GM21390 (cell line): Measurements from ENCODE around the gene DIDO1.
"Not testable (repeated sequence)": the region's sequence is repeated elsewhere in the genome, so short reads cannot be mapped to it uniquely, and the experiment has no call there.

ENCODE experiments used
- ATAC-seq: cut with Tn5 transposase; IDR thresholded peaks from one replicate; pipeline ENCODE4 v1.9.1; 2021; ENCODE audit not compliant: unreplicated experiment

DIDO1 gene

DNA sequence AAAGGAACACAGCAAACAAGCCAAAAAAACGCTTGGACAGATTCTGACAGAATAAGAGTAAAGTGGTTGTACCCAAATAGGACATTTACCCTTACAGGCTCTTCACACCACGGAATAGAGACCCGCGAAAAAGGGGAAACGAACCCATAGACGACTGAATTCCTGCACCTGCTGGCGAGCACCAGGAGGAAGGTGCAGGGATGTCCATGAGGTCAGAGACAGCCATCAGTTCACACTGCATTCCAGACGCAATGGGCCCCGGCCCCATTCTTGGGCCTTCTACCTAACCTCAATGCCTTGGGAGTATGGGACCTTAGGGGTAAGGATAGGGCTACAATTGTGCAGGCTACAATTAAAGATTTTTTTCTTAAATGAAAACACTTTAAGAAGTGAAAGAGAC is 5.2 kb upstream of the DIDO1 start:
- ATAC-seq = no peak

DNA sequence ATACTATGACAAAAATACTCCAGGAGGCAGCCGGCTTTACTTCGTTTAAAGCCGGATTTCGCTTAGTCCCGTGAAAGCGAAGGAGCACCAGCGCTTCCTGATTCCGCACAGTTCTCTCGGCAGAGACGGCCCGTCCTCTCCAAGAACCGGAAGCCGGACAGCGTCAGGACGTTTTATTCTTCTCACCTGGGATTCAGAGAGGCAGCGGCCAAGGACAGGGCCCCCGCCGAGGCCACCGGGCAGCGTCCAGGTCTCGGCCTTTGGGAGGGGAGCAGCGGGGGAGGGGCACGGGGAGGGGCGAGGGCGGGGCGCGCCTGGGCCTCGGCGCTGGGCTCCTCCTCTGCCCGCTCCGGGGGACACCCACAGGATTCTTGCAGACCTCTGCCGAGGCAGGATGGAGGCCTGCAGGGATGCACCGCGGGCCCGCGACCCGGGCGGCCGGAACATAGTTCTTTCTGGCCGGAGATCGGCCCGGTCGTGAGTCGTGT is 2.8 kb upstream of the DIDO1 start:
- ATAC-seq = peak; percentile 30

DNA sequence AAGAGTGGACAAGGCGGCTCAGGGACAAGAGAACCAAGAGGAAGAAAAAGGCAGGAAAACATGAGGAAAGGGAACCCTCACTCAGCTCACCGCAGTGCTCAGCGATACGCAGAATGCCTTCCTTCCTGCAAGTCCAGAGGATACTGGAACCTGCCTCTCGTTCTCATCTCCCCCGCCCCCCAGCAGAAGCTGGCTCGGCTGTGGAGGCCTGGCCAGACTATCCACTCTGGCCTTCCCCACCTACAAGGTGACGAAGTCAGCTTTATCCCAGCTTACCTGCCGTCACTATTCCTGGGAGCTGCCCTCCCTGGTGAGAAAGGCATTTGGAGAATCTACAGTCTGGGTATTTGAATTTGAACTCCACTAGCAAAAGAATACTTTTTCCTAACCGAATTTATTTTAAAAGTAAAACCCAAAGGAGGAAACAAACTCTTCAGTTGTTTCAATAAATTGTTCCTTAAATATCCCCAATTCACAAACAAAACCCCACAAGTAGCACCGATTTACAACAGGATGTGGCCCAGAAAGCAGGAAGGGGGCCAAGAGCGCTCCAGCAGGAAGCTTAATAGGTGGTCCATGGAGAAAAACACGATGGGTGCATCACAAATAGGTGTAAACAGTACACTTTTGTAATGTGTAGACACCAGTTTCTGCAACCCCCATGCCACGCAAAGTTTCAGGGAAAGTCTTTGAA is 2.1 kb upstream of the DIDO1 start:
- ATAC-seq = no peak

DNA sequence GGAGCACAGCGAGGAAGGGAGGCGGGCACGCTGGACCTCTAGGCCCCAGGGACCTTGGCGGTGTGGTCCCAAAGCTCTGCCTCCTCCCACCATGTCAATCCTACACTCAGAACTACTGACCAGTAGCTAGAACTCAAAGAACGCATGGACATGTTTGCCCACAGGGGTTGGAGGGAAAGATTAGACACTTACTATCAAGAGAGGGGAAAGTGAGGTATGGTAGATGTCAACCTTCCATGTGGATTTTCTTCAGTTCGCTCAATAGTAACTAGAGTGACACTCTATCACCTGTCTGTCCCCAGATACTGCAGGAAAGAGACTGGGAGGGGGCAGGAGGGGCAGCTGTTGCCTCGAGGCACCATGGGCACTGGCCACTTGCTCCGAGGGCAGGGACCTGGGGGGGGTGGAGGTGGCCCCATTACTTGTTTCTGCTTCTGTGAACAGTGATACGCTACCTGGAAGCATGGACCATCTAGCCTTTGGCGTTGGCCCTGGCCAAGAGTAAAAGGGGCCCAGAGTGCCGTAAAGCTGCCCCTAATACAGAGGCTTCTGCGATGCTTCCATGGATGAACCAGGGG is 912 bp upstream of the DIDO1 start:
- ATAC-seq = no peak

DNA sequence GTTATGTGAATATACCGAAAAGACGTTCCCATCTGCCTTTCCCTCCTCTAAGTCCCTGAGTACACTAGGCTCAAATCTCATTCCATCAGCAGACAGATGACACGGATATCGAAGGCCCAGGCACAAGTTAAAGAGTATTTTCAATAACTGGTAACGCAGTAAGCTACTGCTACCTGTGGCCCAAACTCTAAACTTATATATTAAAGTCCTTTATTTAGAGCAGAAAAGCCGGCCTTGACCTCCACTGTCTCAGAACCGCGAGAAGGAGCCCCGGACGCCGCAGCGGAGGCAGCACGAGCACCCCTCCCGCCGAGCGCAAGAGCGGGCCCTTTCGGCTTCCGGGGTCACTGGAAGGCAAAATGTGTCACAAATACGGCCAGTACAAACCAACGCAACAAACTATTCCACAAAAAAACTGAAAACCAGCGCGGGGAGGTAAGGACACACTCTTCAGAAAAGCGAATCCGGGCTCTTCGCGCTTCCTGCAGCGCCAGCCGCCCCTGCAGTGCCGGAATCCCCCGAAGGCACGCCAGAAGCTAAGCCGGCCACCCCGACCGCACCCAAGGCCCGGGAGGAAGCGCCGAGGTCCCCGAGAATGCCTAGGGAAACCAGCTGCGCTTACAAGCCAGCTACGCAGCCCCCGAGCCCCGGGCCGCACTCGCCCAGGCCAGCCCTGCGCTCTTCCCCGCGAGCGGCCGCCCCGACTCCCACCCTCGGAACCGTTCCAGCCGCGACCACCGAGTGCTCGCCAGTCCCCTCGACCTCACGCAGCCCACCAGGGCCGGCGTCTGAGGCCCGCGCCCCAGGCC is 681 bp downstream of the DIDO1 start:
- ATAC-seq = peak; percentile 10

DNA sequence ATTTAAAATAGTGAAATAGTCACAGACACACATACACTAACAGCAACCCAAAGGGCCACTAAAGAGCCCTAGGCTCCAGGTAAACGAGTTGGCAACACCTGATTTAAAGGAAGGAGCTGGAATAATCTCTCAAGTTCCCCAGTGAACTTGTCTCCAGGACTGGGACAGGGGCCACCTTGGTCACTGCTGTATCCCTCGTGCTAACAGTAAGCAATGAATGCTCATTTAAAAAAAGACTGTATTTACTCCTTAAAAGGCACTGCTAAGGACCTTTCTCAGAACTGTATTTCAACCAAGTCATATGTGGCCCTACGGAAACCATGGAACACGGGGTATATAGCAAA is 1.3 kb downstream of the DIDO1 start:
- ATAC-seq = no peak

DNA sequence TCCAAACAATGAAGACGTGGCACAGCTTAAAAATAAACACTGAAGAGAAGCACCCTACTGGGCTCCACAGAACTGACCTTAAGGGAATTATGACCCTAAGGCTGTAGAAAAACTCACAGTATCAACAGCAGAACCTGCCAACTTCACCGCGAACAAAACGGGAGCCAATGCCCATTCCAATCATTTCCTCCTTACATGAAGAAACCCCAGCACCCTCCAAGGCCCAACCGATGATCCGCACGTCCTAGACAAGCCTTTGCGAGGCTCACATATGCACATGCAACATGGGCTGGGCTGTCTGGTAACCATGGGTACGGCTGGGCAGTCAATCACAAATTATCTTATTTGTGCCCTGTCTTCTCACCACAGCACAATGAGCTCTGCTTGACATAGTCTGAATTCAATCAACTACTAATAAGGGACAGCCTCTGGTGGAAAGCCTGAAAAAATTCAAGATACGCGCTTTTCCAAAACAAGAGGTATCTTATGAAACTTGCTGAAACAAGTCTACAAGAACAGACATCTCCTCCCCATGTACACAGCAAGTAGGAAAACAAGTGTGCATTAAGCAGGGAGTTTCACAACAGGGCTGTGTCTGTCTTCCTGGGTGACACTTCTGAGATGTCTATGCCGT is 1.7 kb downstream of the DIDO1 start:
- no peak for ATAC-seq

DNA sequence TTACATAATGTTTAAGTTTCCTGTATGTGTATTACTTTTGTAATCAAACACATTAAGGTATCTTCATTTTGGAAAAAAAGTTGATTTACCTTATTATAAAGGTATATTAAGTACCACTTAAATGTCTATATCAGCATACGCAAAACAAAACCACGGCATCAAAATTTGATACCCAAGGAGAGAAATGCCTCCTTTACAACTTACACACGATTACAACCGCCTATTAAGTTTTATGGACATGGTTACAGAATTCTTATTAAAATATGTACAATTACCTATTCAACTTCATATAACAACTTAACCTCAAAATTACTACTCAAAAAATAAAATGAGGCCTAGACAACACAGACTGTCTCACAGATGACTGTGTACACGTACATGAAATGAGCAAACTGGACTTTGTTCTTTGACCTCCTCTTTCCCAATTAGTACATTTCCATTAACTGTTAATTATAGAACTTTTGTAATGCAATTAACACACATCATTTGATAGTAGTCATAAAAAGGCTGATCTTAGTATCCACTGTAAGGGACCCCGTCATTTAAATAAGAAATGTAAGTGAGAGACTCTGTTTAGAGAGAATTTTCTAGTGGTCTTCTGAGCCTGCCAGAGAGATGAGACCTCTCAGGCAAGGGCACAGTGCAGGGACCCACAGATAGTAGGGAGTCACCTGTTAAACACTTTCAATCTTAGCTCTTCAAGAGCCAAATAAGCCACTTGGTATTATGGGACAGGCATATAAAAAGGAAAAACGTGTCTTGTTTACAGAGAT is 2.5 kb downstream of the DIDO1 start:
- no peak for ATAC-seq

DNA sequence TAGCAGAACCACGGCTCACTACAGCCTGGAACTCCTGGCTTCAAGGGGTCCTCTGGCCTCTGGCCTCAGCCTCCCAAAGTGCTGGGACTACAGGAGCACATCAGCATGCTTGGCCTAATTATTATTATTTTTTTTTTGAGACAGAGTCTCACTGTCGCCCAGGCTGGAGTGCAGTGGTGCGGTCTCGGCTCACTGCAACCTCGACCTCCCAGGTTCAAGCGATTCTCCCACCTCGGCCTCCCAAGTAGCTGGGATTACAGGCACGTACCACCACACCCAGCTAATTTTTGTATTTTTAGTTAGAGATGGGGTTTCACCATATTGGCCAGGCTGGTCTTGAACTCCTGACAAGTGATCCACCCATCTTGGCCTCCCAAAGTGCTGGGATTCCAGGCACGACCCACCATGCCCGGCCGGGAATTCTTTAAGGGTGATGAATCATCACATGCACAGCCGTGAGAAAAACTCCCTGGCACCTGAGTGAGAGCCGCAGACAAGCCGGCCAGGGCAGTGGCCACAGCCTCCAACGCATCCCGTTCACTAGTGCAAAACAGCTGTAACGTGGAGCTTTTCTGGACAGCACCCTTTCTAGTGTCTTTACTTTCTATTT is 3.1 kb downstream of the DIDO1 start:
- ATAC-seq = not testable (repeated sequence)

DNA sequence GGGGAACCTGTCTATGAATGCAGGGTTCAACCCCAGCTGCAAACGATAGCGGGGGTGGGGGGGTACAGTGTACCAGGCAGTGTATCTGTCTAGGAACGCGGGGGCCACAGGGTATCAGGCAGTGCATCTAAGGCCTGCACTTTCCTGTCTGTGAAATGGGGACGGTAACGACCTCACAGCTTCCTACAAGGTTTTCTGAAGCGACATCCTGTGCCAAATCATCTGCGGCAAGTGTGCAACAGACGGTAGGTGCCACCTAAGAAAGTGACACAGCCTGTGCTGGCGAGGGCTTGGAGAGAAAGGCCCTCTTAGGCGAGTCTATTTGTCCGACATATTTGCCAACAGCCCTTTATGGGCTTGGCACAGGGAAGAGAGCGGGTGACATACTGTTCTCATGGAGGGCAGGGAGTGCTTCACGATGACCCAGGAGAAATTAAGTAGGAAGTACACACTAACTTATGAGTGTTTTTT is 3.8 kb downstream of the DIDO1 start:
- no peak for ATAC-seq

DNA sequence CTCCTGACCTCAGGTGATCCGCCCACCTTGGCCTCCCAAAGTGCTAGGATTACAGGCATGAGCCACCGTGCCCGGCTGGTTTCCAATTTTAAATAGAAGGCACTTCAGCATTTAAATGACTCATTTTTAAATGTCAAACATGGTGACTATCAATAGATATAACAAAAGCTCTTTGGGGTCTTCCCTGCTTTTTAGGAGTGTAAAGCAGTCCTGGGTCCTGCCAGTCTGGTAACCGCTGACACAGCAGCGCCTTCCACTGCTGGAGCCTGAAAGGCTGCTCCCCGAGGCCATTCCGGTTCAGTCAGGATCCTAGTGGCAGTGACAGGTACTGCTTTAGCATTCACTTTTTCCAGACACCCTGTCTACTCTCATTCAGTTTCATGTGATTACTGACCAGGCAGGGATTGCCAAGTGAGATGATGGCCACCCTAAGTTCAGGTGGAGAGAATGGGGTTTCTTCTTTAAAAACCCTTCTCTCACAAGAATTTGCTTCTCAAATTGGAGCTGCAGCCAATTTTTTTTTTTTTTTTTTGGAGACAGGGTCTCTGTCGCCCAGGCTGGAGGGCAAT is 5.1 kb downstream of the DIDO1 start:
- ATAC-seq = no peak

DNA sequence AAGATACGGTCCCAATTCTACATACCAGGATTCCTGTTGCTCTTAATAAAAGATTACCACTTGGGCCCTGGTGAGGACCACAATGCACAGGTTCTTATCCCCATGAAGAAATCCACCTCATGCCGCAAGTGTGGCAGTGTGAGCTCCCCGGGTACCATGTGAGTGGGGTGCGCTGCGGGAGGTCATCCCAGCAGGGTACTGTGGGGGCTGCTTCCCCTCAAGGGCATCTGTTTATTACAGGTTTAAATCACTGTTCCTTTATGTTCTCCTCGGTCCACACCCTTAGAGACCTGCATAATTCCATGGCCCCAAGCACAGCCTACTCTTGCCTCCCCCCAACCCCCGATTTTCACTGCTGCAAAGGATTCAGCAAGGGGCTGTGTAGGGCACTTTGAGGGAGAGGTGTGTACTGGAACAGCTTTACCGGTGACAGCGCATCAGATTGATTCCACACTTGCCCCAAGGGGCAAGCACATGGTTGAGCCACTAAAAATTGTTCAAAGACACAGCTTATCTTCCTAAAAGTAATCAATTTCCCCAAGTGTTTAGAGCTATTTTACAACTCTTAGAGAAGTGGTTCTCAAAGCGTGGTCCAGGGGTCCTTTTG is 6.2 kb downstream of the DIDO1 start:
- ATAC-seq = no peak

DNA sequence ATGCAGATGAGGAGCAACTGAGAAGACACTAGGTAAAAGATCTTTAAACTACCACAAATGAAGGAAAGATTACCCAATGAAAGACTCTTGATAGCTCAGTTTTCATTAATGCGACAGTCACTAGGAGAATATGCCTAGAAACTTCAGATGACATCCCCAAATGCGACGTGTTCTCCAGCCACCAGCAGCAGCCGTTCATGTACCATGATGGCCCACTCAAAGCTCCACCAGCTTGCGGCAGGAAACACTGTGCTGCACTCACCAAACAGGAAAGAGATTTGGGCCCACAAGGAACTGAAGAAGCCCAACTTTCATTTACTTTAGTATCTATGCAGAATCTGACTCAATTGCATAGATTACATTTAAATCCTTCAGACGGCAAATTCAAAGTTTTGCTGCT is 7.5 kb downstream of the DIDO1 start:
- no peak for ATAC-seq

DNA sequence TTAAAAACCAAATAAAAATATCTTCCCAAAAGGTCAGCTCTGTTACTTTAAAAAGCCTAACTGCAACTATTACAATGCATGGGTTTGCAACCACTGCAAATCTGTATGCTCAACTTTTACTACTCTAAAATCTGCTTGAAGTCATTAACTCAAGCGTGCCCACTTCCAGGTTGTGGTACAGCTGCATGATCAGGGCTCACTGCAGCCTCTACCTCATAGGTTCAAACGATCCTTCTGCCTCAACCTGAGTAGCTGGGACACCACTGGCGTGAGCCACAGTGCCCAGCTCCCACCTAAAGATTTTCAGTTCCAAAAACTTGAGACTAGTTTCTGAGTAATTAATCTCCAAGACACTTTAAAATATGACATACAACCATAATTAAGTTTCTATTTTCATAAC is 8.2 kb downstream of the DIDO1 start:
- no peak for ATAC-seq

DNA sequence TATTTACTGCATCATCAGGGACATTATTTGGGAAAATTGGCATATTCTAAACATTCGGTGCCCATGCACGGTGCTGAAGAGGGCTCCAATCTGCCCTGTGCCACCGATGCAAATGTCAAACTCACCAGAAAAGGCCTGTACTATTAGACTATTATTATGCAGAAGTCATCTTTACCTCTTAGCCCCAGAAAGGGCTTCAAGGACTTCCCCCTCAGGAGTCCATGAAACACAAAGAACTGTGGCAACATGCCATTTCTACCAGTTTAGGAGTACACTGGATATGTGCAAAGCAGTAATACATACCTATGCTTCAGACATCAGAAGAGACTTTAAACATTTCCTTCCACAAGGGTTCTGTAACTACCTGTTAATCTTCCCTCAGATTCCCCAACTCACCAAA is 8.6 kb downstream of the DIDO1 start:
- no peak for ATAC-seq

DNA sequence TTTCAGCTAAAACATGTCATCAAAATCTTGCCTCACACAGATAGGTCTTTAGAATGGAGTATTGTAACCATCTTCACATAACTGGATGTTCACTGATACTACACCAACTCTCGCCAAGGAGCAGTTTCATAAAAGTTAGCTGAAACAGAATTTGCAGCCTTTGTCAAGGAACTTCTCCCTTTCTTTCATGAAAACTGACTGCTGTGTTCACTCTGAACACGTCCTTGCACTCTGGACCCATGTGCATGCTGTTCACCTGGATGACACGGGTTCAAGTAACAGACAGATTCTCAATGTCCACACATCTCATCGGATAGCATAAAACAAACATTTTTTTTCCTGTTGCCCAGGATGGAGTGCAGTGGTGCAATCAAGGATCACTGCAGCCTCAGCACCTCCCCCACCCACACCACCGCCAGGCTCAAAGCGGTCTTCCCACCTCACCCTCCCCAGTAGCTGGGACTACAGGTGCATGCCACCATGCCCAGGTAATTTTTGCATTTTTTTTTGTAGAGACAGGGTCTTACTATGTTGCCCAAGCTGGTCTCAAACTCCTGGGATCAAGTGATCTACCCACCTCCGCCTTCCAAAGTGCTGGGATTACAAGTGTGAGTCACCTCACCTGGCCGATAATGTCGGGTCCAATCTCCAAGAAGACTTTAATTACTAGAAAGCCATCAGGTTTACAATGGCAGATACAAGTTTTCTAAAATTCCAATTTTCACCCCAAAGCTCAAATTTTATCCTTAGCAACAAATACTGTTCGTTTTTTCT is 9.4 kb downstream of the DIDO1 start:
- ATAC-seq = no peak

DNA sequence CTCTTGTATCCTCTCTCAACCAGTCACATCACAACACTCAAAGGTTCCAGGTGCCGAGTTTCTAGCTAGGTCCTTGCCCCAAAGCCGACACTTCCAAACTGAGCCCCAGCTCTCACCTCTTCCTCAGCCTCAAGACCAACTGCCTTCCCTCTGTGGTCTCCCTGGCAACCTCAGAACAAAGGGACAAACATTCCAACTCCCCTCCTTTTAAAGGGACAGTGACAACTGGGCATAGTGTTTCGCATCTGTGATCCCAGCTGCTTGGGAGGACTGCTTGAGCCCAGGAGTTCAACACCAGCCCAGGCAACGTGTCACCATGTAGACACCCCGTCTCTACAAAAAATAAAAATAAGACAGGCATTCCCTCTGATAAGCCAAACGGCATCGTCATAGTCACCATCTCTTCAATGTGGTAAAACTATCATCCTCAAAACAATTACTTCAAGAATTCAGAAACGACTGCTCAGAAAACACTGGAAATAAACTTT is 11.3 kb downstream of the DIDO1 start:
- no peak for ATAC-seq

DNA sequence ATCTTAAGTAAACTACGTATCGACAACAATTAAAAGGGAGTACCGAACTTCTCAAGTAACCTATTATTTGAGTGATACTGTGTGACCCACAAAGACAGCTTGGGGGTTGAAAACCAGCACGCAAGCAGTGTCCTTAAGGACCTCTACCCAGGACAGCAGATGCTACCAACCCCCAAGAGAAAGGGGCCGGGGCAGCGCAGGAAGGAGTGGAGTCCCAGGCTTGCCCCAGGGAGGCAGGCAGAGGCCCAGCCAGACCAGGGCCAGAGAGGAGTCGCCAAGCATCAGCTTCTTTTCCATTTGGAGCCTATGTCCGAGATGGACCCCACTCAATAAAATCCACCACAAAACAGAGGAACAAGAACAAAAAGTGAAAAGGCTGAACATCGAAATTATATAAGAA is 11.9 kb downstream of the DIDO1 start:
- ATAC-seq = no peak
